Measurements from ENCODE around the gene SHC4. TPM values are rescaled to one million over a fixed set of nuclear protein-coding genes. Genes with fewer than 3 reads are reported as not detected.

SHC4 gene
- total and polyA plus RNA-seq, 9 of the 15 experiments (the other 6 are each of a cell fraction or from before 2014, with no cell fraction given) = 0.43 to 1.2 (median 0.67) TPM

DNA sequence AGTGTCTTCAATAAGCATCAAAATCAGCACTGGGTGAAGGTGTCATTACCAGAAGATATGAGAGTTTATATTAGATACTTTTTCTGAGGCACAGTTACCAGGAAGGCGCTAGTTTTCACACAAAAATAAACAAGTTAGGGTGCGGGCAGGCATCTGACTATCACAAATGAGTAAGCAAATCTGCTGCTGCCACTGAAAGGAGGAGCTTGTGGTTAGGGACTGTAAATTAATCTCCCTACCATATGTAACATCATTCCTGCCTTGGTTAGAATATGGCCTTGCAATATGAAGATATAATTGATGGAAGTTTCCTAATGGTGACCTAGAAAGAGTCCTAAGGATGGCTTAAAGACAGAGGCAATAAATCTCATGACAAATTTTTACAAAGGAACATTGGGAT is 105.3 kb downstream of the SHC4 start (continued):
- TF ChIP-seq ZNF407 (IDR thresholded peaks at IDR 0.05; ENCODE audit: low read depth) = no peak
- TF ChIP-seq SETDB1 (IDR thresholded peaks at IDR 0.05; ENCODE audit: low read length) = no peak
- TF ChIP-seq, protein P1, sequence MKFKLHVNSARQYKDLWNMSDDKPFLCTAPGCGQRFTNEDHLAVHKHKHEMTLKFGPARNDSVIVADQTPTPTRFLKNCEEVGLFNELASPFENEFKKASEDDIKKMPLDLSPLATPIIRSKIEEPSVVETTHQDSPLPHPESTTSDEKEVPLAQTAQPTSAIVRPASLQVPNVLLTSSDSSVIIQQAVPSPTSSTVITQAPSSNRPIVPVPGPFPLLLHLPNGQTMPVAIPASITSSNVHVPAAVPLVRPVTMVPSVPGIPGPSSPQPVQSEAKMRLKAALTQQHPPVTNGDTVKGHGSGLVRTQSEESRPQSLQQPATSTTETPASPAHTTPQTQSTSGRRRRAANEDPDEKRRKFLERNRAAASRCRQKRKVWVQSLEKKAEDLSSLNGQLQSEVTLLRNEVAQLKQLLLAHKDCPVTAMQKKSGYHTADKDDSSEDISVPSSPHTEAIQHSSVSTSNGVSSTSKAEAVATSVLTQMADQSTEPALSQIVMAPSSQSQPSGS (CRISPR knock-in tag; IDR thresholded peaks at IDR 0.05) = no peak
- no peak for TF ChIP-seq TBP (optimal IDR thresholded peaks at IDR 0.05; ENCODE audit: low read depth, low read length)
- TF ChIP-seq POLR3G (IDR thresholded peaks at IDR 0.05; ENCODE audit: extremely low read depth, insufficient read length, insufficient replicate concordance) = no peak
- TF ChIP-seq, protein P2, sequence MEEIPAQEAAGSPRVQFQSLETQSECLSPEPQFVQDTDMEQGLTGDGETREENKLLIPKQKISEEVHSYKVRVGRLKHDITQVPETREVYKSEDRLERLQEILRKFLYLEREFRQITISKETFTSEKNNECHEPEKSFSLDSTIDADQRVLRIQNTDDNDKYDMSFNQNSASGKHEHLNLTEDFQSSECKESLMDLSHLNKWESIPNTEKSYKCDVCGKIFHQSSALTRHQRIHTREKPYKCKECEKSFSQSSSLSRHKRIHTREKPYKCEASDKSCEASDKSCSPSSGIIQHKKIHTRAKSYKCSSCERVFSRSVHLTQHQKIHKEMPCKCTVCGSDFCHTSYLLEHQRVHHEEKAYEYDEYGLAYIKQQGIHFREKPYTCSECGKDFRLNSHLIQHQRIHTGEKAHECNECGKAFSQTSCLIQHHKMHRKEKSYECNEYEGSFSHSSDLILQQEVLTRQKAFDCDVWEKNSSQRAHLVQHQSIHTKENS (CRISPR knock-in tag; IDR thresholded peaks at IDR 0.05) = no peak
- no peak for TF ChIP-seq E2F6 (IDR thresholded peaks at IDR 0.05; ENCODE audit: borderline replicate concordance in 1 of 2, extremely low read depth in 1 of 2, insufficient read depth in 1 of 2, insufficient read length in 1 of 2, low read depth in 1 of 2, low read length in 1 of 2, poor library complexity in 1 of 2, severe bottlenecking in 1 of 2)
- no peak for TF ChIP-seq ZBED1 (IDR thresholded peaks at IDR 0.05)
- TF ChIP-seq FIP1L1 (IDR thresholded peaks at IDR 0.05; ENCODE audit: low read depth, low read length, poor library complexity, severe bottlenecking) = no peak
- no peak for TF ChIP-seq RFX5 (IDR thresholded peaks at IDR 0.05; ENCODE audit: low read depth, low read length)
- TF ChIP-seq PCBP1 (IDR thresholded peaks at IDR 0.05; ENCODE audit: low read depth, low read length, poor library complexity, severe bottlenecking) = no peak
- TF ChIP-seq LCOR (CRISPR knock-in tag; IDR thresholded peaks at IDR 0.05) = no peak
- no peak for TF ChIP-seq KLF1 (tag; IDR thresholded peaks at IDR 0.05)
- no peak for TF ChIP-seq HMG20A (CRISPR knock-in tag; conservative IDR thresholded peaks at IDR 0.05)
- no peak for TF ChIP-seq ZNF79 (CRISPR knock-in tag; IDR thresholded peaks at IDR 0.05; ENCODE audit: low read depth)
- peak; percentile 57; the same call in 1 of the 2 replicates for TF ChIP-seq EP300 (IDR thresholded peaks at IDR 0.05; ENCODE audit: low read length)

Data from K562 (cell line).